Measurements from ENCODE around the gene MIF. TPM values are rescaled to one million over a fixed set of nuclear protein-coding genes. Genes with fewer than 3 reads are reported as not detected.
"Not testable (repeated sequence)": the region's sequence is repeated elsewhere in the genome, so short reads cannot be mapped to it uniquely, and the experiment has no call there.

The MIF gene
- total and polyA plus RNA-seq, 8 donors: 59.5 to 940 (median 280) TPM

GRCh38 chr22:23913306-23913660 lies 19.1 kb downstream of the MIF start:
- WGBS, 5 donors: 0 to 3% (median 0%) methylated on average over 1 of the region's 1 CpG
- no peaks in the 10 kb centered on the region for H3K9me3 ChIP-seq
- H3K27ac ChIP-seq: peak overlapping the region; percentile 72 to 90 (median 88)
- peak overlapping the region; percentile 51 to 60 (median 56) for H3K4me3 ChIP-seq
- H3K27me3 ChIP-seq: no peaks in the 10 kb centered on the region
- intact Hi-C loops (cut with DNase I; ENCODE audit: low total_unique reads): no loop called here
- DNase-seq: no peak
- H3K4me1 ChIP-seq: peaks cover 6 to 23% (median 15%) of the 10 kb centered on the region in 4 donors
- no peak for TF ChIP-seq CTCF (IDR thresholded peaks at IDR 0.05)
- TF ChIP-seq POLR2AphosphoS5 (IDR thresholded peaks at IDR 0.05): no peak
- TF ChIP-seq EP300 (IDR thresholded peaks at IDR 0.05): no peak
- no peak for TF ChIP-seq POLR2A (IDR thresholded peaks at IDR 0.05)
- peaks cover 0 to 8% (median 4%) of the 10 kb centered on the region in 4 donors for H3K36me3 ChIP-seq

GRCh38 chr22:23913661-23914353 lies 19.6 kb downstream of the MIF start:
- H3K27ac ChIP-seq: peak overlapping the region; percentile 72 to 90 (median 88)
- intact Hi-C loops (cut with DNase I; ENCODE audit: low total_unique reads): no loop called here
- TF ChIP-seq POLR2AphosphoS5 (IDR thresholded peaks at IDR 0.05) (peak; percentile 88 to 98 (median 93)), CTCF (IDR thresholded peaks at IDR 0.05) (no peak), POLR2A (IDR thresholded peaks at IDR 0.05) (peak in 2 of 4 donors; percentile 17 to 58)
- H3K4me1 ChIP-seq: peaks cover 6 to 22% (median 15%) of the 10 kb centered on the region in 4 donors
- H3K36me3 ChIP-seq: peaks cover 0 to 8% (median 4%) of the 10 kb centered on the region in 4 donors
- peak; percentile 100 for DNase-seq
- H3K27me3 ChIP-seq: no peaks in the 10 kb centered on the region
- peak overlapping the region; percentile 51 to 60 (median 56) for H3K4me3 ChIP-seq
- H3K9me3 ChIP-seq: no peaks in the 10 kb centered on the region
- WGBS, 5 donors: 0 to 1% (median 0%) methylated on average over 30 to 44 of the region's 44 CpGs

- intact Hi-C loops (cut with DNase I; ENCODE audit: low total_unique reads): no loop called here
- peaks cover 5 to 14% (median 9%) of the 10 kb centered on the region in 4 donors for H3K4me1 ChIP-seq
- no peak for DNase-seq
- peak overlapping the region in 2 of 5 donors; percentile 3 to 90 for H3K27ac ChIP-seq
- H3K36me3 ChIP-seq: peaks cover 0 to 14% (median 4%) of the 10 kb centered on the region in 4 donors
- H3K27me3 ChIP-seq: no peaks in the 10 kb centered on the region
- TF ChIP-seq EP300 (IDR thresholded peaks at IDR 0.05) (no peak), POLR2A (IDR thresholded peaks at IDR 0.05) (no peak), CTCF (IDR thresholded peaks at IDR 0.05) (no peak), POLR2AphosphoS5 (IDR thresholded peaks at IDR 0.05) (no peak)
- 75 to 85% (median 82%) methylated on average over 3 of the region's 3 CpGs for WGBS, 5 donors
- H3K4me3 ChIP-seq: no peak overlapping the region
- no peaks in the 10 kb centered on the region for H3K9me3 ChIP-seq
These were observed 21.1 kb downstream of the MIF start for GRCh38 chr22:23915290-23915689.

- H3K4me1 ChIP-seq; H3K9me3 ChIP-seq; H3K4me3 ChIP-seq; intact Hi-C loops (cut with DNase I; ENCODE audit: low total_unique reads); H3K27me3 ChIP-seq; DNase-seq: not testable (repeated sequence)
- Histone ChIP-seq H3K27ac (peak overlapping the region; percentile 30 to 51 (median 47)), H3K36me3 (peaks cover 13 to 53% (median 19%) of the 10 kb centered on the region in 4 donors)
- 91 to 100% (median 97%) methylated on average over 1 of the region's 1 CpG for WGBS, 5 donors
These were observed 26.1 kb downstream of the MIF start for GRCh38 chr22:23920267-23920611.

- intact Hi-C loops (cut with DNase I; ENCODE audit: low total_unique reads); H3K27me3 ChIP-seq; H3K27ac ChIP-seq; H3K4me1 ChIP-seq; DNase-seq; H3K4me3 ChIP-seq: not testable (repeated sequence)
- 82 to 93% (median 88%) methylated on average over 13 of the region's 13 CpGs for WGBS, 5 donors
- Histone ChIP-seq H3K36me3 (peaks cover 26 to 65% (median 28%) of the 10 kb centered on the region in 4 donors), H3K9me3 (peaks cover 0 to 14% (median 11%) of the 10 kb centered on the region in 4 donors)
These were observed 27.5 kb downstream of the MIF start for GRCh38 chr22:23921586-23922201.

All from stomach (tissue), 9 donors.